Measurements from ENCODE around the gene GPR152.

GPR152 gene

DNA sequence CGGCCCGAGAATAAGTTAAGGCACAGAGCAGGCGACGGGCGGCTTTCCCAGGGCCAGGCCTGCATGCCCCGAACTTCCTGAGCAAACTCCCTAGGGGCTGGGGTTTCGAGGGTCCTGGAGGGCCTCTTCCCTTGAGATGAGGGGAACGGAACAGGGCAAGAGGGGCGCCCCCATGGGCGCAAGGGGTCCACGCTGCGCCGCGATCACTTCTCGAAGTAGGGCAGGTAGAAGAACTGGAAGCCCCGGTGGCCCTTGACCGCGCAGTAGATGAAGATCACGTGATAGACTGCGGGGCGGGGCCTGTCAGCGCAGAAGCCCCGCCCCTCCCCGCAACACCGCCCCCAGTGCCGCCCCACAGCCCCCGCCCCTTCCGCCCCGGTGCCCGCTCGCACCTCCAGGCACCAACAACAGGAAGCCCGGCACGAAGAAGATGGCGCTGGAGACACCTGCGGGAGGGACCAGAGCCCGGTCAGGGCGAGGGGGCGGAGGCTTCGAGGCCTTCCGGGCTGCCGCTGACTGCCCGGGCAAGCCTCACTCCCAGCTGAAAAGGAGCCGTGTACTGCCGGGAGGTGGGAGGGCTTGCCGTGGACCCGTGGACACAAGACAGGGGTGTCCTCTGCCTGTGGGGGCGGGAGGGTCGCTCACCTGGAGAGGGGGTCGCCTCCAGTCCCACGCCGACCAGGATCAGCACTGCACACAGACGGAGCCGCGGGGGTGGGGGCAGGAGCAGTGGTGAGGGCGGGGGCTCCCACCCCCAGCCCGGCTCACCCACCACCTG lies 12.1 kb upstream of the GPR152 start:
- H3K4me3 ChIP-seq (ENCODE audit: low read length): peak overlapping the region; percentile 81
- no peak for TF ChIP-seq ZNF274 (IDR thresholded peaks at IDR 0.05; ENCODE audit: low read depth, low read length)

DNA sequence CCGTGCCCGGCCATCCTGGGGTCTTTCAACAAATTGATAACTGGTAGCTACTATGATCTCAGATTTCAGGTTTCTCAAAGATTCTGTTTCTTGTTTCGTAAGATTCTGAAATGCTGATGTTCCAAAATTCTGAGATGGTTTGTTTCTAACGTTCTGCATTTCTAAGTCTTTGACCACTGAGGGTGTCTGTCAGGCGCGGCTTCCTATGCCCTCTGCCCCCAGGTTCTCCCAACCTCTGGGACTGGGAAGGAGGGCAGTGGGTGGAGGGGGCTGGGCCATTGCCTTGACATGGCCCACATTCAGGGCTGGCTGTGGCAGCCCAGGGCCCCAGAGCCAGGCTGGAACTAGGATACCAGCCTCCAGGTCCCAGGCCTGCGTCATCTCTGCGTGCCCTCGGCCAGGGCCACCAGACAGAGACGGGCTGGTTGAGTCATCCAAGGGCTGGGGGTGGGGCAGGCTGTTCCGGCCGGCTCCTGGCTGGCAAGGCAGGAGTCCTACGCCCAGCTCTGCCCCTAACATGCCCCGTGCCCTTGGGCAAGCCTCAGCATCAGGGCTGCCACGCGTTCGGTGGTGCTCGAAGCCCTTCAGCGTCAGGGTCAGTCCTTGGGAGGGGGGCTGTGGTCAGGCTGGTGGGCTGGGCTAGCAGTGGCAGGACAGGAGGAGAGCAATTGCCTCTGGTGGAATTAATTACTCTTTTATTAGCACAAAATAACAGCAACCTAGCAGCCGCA lies 11.3 kb upstream of the GPR152 start:
- H3K4me3 ChIP-seq (ENCODE audit: low read length): peak overlapping the region; percentile 37; the same call in 1 of the 2 replicates

DNA sequence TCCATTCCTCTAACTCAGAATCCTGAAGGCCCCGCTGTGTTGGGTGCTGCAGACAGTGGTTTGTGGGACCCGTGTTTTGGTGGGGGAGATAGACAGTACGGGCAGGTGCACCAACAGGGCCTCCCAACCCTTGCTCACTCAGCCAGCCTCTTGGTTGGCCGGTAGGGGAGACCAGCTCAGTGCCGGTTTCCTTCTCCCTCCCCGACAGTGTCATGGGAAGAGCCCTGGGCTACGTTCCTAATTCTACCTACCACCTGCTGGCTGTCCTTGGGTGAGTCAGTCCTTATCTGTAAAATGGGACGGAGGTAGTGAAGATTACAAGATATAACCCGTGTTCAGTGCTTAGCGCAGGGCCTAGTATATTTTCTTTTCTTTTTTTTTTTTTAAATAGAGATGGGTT lies 10.7 kb upstream of the GPR152 start:
- no peak for TF ChIP-seq ZNF274 (IDR thresholded peaks at IDR 0.05; ENCODE audit: low read depth, low read length)
- H3K4me3 ChIP-seq (ENCODE audit: low read length): no peak overlapping the region

More for the DNA sequence above, 11.3 kb upstream of the GPR152 start:
- no peak for TF ChIP-seq ZNF274 (IDR thresholded peaks at IDR 0.05; ENCODE audit: low read depth, low read length)

DNA sequence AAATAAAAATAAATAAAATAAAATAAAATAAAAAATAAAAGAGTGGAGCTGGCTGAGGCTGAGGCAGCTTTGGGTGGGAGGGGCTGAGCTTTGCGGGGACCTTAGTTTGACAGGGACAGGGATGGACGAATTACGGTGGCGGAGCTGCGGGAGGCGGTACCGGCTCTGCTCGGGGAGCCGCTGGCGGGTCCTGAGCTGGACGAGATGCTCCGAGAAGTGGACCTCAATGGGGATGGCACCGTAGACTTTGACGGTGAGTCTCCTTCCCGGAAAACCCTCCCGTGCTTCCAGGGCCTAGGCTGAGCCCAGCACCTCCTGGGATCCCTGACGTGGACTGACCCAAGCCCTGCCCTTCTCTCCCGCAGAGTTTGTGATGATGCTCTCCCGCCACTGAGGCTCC lies 5.7 kb upstream of the GPR152 start:
- no peak overlapping the region for H3K4me3 ChIP-seq (ENCODE audit: low read length)
- no peak for TF ChIP-seq ZNF274 (IDR thresholded peaks at IDR 0.05; ENCODE audit: low read depth, low read length)

DNA sequence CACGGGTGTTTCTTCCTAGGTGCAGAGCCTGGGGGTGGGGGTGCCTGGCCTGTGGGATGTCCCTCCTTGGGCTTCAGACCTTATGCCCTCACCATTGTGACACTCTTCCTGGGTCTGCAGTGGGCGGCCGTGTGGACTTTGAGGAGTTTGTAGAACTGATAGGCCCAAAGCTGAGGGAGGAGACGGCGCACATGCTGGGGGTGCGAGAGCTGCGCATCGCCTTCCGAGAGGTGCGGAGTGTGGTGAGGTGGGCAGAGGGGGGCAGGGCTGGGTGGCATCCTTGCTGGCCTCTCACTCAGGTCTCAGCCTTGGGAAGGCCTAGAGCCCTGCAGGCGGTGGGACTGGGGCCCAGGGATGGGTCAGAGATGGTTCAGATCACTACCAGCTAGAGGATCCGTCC lies 4.9 kb upstream of the GPR152 start:
- no peak overlapping the region for H3K4me3 ChIP-seq (ENCODE audit: low read length)
- no peak for TF ChIP-seq ZNF274 (IDR thresholded peaks at IDR 0.05; ENCODE audit: low read depth, low read length)

DNA sequence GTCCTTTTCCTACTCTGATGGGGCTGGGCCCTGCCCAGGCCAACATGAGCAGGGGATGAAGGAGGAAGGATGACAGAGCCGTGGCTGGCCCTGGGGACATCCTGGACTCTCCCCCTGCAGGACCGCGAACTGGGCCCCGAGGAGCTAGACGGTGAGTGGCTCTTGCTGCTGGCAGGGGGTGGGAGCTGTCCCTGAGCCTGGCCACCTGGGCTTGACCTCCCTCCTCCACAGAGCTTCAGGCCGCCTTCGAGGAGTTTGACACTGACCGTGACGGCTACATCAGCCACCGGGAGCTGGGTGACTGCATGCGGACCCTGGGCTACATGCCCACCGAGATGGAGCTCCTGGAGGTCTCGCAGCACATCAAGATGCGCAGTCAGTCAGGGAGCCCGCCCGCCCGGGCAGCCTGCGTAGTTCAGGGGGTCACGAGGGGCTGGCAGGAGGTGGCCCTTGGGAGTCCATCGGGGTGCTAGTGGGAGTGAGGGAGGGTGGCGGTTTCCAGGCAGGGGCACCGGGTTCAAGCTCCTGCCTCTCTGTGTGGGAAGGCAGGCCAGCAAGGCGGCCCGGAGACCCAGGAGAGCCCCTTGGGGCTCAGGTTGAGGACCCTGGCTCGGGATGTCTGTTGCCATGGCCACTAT lies 3.7 kb upstream of the GPR152 start:
- H3K4me3 ChIP-seq (ENCODE audit: low read length): no peak overlapping the region
- TF ChIP-seq ZNF274 (IDR thresholded peaks at IDR 0.05; ENCODE audit: low read depth, low read length): no peak

DNA sequence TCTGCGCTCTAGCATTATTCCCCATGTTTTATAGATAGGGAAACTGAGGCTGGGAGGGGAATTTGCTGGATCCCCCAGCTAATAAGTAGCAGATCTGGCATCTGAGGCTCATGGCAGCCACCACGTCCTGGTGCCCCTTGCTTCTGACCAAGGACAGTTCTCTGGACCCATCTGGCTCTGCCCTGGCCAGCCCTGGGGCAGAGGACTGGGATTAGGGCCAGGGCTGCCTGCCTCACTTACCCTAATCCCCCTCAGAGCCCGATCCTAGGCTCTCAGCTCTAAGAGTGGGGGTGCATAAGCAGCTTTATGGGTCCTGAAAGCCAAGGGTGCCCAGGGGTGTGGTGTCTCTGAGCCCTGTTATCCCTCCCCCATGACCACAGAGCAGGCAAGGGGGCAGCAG lies 2.5 kb upstream of the GPR152 start, which contains the start of gene CABP4:
Gene CABP4 (plus strand): TSS at position 301 of the 400 bp plus-strand sequence. CDS start 70 bp downstream, at position 371.
- TF ChIP-seq ZNF274 (IDR thresholded peaks at IDR 0.05; ENCODE audit: low read depth, low read length): no peak
- H3K4me3 ChIP-seq (ENCODE audit: low read length): no peak within 1 kb of the TSS

DNA sequence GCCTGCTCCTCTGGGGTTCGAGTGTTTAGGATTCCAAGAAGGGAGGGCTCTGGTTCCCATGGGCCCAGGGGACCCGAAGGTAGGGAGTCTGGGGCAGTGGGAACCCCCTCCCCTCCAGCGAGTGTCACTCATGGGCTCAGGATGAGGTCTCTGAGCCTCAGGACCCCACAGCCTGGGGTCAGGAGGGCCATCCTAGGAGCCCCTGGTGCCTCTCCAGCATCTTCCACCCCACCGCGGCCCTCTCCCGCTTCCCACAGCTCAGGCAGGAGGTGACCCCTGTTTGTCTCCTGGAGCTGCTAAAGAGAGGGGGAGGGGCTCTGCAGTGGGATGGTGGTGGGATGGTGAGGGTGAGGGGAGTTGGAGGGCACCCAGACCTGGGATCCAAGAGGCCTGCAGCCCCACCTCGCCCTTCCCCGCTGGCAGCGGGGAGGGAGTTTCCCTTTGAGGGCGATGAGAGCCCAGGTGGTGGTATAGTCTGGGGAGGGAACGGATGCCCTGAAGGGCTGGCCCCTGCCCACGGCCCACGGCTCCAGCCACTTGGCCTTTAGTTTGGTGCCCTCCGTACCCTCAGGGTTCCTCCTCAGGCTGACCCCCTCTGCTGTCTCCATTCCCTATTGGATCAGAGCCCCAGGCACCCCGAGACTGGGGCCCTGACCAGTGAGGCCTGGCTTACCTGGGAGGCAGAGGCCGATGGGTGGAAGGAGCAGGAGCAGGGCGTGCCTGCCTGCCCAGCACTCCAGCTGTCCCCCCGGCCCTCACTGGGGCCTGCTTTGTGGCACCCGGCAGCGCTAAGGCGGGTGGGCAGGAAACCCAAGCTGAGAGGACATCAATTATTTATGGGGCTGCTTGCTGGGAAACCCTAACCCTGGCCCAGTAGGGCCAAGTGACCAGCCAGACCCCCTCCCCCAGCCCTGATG lies 1.5 kb upstream of the GPR152 start:
- TF ChIP-seq ZNF274 (IDR thresholded peaks at IDR 0.05; ENCODE audit: low read depth, low read length): no peak
- H3K4me3 ChIP-seq (ENCODE audit: low read length): no peak overlapping the region

DNA sequence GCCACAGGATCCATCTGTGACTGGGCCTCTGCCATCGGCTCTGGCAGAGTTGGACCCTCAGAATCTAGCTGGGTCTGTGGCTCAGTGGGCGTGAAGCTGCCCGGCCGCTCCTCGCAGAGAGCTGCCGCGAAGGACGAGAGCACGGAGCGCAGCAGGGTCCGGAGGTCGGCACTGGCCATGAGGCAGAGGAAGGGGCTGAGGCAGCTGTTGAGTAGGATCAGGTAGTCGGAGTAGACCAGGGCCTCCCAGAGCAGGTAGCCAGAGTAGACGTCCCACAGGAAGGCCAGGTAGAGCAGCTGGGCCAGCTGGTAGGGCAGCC lies 912 bp downstream of the GPR152 start:
- TF ChIP-seq ZNF274 (IDR thresholded peaks at IDR 0.05; ENCODE audit: low read depth, low read length): no peak
- H3K4me3 ChIP-seq (ENCODE audit: low read length): no peak overlapping the region

DNA sequence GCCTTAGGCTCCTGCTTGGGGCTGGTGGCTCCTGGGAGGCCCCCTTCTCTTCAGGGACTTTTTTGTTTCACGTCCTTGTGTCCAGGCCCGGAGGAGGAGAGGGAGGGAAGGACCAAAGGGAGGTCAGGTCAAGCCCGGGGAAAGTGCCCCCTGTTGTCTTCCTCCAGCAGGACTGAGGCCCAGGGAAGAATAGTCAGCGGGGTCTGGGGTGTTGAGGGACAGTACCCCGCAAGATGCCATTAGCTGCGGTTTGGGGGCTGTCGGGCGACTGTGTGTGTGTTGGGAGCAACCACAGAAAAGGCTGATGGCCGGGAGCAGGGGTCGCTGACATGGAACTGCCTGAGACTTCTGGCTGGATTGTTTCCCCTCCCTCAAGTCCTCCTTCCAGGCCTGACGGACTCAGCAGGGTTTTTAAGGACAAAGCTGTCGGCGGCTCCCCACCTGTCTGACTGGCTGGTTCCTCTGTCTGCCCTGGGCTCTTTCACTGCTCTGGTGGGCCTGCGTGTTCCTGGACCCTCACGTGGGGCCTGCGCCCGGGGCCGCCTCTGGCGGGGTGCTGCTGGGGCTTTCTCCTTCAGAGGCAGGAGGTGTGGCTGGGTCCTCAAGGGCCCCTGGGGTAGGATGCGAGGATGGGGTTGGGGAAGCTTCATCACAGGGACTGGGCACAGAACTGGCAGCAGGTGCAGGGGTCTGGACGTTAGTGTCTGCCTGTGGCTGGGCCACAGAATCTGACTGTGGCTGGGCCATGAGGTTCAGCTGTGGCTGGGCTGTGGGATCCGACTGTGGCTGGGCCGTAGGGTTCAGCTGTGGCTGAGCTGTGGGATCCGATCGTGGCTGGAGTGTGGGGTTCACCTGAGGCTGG lies 1.5 kb downstream of the GPR152 start:
- no peak overlapping the region for H3K4me3 ChIP-seq (ENCODE audit: low read length)
- no peak for TF ChIP-seq ZNF274 (IDR thresholded peaks at IDR 0.05; ENCODE audit: low read depth, low read length)

DNA sequence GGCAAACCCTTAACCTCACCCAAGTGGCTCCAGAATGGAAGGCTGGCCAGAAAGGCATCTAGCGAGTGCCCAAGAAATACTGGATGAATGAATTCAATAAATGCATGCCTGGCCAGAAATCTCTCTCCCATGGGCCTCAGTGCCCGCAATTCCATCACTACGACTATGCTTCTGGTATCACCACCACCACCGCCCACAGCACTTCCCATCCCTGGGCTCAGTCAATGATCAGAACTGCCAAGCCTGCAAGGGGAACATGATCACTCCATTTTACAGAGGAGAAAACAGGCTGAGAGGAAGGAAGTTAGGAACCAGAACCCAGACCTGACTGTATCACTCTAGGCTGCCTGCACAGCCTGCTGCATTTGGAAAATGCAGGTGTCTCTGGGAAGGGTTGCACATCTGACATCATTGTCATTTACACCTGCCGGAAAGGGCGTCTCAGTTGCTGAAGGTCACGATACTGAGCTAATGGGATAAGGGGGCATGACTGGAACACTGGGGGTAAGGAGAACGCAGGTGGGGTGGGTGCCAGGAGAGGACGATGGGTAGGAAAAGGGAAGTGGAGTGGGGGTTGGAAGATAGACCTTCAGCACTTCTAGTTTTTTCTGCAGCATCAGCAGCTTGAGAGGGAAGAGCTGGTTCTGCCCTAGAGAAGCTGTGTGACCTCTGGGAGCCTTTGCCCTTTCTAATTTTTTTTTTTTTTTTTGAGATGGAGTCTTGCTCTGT lies 3.2 kb downstream of the GPR152 start:
- no peak overlapping the region for H3K4me3 ChIP-seq (ENCODE audit: low read length)
- no peak for TF ChIP-seq ZNF274 (IDR thresholded peaks at IDR 0.05; ENCODE audit: low read depth, low read length)

DNA sequence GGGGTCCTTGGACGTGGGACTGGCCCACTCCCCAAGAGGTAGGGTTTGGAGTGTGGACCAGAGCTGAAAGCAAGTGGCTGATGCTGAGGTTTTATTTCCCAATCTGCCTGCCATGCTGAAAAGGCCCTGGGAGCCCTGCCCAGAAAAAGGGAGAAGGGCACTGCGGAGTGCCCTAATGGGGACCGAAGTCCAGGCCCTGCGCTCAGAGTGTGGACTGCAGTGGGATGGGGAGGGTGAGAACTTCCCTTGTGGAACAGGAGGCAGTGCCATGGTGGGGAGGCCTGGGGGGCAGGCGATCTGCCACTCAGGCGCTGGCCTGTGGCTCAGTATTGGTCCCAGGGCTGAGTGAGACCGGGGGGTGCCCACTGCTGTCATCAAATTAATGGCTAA lies 4.3 kb downstream of the GPR152 start:
- no peak overlapping the region for H3K4me3 ChIP-seq (ENCODE audit: low read length)
- no peak for TF ChIP-seq ZNF274 (IDR thresholded peaks at IDR 0.05; ENCODE audit: low read depth, low read length)
